ENCODE measurements around the gene MAPRE3.

Gene MAPRE3

GRCh38 chr2:27018142-27018541 is 47.7 kb downstream of the MAPRE3 start:
- no peak for DNase-seq

- no peak for DNase-seq
Observed at GRCh38 chr2:27019459-27019858, 49.0 kb downstream of the MAPRE3 start.

- DNase-seq: no peak
Observed at GRCh38 chr2:27019931-27020855, 49.8 kb downstream of the MAPRE3 start.

GRCh38 chr2:27021253-27022049 is 51.0 kb downstream of the MAPRE3 start:
- no peak for DNase-seq

GRCh38 chr2:27023740-27024139 is 53.3 kb downstream of the MAPRE3 start:
- DNase-seq: no peak

- no peak for DNase-seq
Observed at GRCh38 chr2:27024188-27024587, 53.8 kb downstream of the MAPRE3 start.

DNA sequence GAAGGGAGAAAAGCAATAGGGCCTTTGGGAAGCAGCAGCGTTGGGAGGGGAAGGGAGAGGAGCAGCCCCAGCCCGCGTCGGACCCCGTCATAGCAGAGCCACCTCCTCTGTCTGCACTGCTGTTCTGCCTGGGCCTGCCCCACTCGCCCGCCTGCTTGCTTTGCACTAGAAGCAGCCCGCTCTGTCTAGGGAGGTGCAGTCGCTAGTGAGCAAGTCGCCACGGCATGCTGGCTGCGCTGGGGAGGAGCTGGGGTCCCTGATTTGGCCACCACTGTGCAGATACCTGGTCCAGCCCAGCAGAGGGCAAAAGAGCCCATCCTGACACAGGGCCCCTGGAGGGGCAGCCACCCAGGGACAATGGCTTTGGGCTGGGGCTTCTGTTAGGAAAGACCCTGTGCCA is 54.4 kb downstream of the MAPRE3 start:
- no peak for DNase-seq

DNA sequence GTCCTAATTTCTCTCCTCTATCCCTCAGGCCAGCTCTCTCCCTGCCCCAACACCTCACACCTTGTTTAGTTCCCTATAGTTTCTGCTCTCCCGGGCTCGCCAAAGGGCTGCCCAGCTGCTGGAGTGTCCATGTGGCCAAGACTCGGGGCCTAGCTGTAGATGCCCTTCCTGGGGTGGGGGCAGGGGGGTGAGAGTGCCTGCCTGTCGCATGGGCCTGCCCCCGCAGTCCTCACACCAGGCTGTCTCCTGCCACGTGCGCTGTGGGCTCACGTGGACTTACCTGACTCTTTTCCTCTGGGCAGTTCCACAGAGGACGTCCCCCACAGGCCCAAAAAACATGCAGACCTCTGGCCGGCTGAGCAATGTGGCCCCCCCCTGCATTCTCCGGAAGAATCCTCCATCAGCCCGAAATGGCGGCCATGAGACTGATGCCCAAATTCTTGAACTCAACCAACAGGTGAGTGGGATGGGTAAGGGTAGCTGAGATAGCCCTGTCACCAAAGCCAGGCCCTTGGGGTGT is 54.9 kb downstream of the MAPRE3 start:
- DNase-seq: no peak

- no peak for DNase-seq
Observed at GRCh38 chr2:27025861-27026851, 55.7 kb downstream of the MAPRE3 start.

- DNase-seq: no peak
Observed at GRCh38 chr2:27027211-27027651, 56.8 kb downstream of the MAPRE3 start.

GRCh38 chr2:27029051-27029450 is 58.6 kb downstream of the MAPRE3 start:
- no peak for DNase-seq

DNA sequence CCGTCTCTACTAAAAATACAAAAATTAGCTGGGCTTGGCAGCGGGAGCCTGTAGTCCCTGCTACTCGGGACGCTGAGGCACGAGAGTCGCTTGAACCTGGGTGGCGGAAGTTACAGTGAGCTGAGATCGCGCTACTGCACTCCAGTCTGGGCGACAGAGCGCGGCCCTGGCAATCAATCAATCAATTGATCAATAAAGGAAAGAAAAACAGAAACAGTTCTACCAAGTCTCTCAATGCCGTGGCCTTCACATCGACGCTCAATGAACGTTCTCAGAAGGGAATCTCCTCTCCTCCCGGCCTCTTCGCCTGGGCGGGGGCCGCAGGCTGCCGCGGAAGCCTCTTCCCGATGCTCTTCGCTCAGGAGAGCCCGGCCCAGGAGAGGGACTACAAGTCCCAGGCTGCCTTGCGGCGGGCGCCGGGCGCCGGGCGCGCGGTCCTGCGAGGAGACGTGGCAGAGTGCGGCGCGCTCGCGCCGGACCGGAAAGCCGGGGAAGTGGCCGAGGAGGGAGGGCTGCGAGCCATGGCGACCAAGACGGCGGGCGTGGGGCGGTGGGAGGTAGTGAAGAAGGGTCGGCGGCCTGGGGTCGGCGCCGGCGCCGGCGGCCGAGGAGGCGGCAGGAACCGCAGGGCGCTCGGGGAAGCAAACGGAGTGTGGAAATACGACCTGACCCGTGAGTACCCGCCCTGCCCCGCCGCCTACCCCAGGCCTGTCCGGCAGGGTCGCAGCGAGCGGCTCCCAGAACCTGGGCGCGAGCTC is 62.2 kb downstream of the MAPRE3 start, which contains the start of gene TMEM214:
Gene TMEM214 (plus strand): TSS at position 471 of the 758 bp plus-strand sequence. CDS start 51 bp downstream, at position 522.
- peak; percentile 71 for DNase-seq

- DNase-seq: no peak
Observed at GRCh38 chr2:27033253-27033852, 62.9 kb downstream of the MAPRE3 start.

DNA sequence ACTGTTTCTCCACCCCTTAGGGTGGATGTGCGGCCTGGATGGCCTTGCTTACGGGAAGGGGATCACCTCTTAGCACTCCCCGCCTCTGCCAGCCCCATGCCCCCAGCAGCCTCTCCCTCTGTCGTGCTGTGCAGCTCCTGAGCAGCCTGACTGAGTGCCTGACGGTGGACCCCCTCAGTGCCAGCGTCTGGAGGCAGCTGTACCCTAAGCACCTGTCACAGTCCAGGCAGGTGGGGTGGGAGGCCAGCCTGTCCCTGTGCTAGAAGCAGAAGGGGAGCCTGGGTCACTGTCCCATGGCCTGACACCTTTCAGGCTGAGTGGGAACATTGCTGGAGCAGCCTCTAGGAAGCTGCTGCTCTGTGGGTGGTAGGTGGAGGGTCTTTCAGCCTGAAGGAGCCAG is 67.6 kb downstream of the MAPRE3 start:
- DNase-seq: no peak

DNA sequence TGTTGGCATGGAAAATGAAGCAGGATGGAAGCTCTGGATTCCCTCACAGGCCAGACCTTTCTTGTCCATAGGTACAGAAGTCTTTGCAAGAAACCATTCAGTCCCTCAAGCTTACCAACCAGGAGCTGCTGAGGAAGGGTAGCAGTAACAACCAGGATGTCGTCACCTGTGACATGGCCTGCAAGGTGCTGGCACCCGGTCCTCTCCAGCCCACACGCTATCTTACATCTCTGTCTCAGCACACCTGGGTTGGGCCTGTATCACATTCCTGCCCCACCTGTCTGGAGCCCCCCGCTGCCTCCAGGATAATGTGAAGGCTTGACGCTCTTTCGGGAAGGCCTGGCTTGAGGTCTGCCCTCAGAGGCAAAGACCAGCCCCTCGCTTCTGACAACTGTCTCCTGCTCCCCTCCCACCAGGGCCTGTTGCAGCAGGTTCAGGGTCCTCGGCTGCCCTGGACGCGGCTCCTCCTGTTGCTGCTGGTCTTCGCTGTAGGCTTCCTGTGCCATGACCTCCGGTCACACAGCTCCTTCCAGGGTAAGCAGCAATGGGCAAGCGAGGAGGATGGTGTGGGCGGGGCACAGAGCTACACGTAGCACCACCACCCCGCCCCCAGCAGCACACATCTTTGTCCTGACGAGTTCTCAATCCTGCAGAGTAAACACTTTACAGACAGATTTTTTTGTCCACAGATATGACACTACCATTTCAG is 68.3 kb downstream of the MAPRE3 start:
- DNase-seq: no peak

GRCh38 chr2:27039426-27039825 is 69.0 kb downstream of the MAPRE3 start:
- DNase-seq: no peak

GRCh38 chr2:27039871-27040270 is 69.4 kb downstream of the MAPRE3 start:
- DNase-seq: no peak

DNA sequence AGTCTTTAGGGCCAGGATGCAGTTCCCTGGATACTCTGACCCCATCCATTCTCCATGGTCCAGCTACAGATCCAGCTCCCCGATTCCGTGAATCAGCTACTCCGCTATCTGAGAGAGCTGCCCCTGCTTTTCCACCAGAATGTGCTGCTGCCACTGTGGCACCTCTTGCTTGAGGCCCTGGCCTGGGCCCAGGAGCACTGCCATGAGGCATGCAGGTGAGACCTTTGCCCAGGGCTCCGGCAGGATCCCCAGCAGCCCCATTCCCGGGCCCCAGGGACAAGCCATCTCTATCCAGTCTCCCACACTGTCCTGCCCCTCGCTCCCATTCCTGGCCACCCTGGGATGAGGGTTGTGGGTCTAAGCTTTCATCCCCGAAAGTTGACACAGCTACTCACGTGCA is 69.8 kb downstream of the MAPRE3 start:
- no peak for DNase-seq

DNA sequence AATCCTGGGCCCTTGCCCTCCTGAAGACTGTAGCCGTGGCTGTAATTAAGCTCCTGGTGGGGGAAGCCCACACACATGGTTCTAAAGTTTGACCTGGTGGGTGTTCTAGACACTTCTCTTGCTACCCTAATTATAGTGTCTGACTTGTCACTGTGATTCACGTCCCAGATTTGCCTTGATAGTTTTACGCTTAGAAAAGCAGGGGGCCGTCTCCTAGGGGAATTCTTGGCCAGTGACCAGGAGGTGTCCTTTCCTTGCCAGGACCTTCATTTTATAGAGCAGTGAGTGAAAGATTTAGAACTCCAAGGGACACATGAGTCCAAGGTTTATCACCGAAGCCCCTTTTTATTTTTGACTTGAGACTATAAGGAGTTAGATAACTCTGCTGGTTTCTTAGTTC is 71.3 kb downstream of the MAPRE3 start:
- no peak for DNase-seq

- DNase-seq: no peak
Observed at GRCh38 chr2:27042159-27042661, 71.8 kb downstream of the MAPRE3 start.

Data from central memory CD4-positive, alpha-beta T cell (primary cell).